ENCODE results near the gene CR1. TPM values are rescaled to one million over a fixed set of nuclear protein-coding genes. Genes with fewer than 3 reads are reported as not detected.
"Not testable (repeated sequence)": the region's sequence is repeated elsewhere in the genome, so short reads cannot be mapped to it uniquely, and the experiment has no call there.

The CR1 gene
- total RNA-seq, 2 experiments from 2014 or later: 0.14 to 0.18 TPM

DNA sequence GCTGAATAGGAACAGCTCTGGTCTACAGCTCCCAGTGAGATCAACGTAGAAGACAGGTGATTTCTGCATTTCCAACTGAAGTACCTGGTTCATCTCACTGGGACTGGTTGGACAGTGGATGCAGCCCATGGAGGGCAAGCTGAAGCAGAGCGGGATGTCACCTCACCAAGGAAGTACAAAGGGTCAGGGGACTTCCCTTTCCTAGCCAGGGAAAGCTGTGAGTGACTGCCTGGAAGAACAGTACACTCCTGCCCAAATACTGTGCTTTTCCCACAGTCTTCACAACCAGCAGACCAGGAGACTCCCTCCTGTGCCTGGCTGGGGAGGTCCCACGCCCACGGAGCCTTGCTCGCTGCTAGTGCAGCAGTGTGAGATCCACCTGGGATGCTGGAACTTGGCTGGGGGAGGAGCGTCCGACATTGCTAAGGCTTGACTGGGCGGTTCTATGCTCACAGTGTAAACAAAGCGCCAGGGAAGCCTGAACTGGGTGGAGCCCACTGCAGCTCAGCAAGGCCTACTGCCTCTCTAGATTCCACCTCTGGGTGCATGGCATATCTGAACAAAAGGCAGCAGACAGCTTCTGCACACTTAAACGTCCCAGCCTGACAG lies 163.7 kb downstream of the CR1 start:
- ChIA-PET POLR2A (no interaction called here), CTCF (interaction anchor here (1.6 kb wide), 1 partner anchor 39 kb away, joined by 5 read pairs; no protein-coding TSS in a partner anchor)
- DNase-seq (no peak), ATAC-seq (no peak)
- H3K27ac Mint-ChIP-seq: no peak overlapping the region
- intact Hi-C loops (cut with micrococcal nuclease): no loop called here
- no peaks in the 10 kb centered on the region for H3K9me3 Mint-ChIP-seq
- H3K4me3 Mint-ChIP-seq: no peak overlapping the region
- no peaks in the 10 kb centered on the region for H3K4me1 Mint-ChIP-seq (ENCODE audit: low read depth)
- H3K27me3 Mint-ChIP-seq: peaks cover 7% of the 10 kb centered on the region
- TF ChIP-seq, protein P1, sequence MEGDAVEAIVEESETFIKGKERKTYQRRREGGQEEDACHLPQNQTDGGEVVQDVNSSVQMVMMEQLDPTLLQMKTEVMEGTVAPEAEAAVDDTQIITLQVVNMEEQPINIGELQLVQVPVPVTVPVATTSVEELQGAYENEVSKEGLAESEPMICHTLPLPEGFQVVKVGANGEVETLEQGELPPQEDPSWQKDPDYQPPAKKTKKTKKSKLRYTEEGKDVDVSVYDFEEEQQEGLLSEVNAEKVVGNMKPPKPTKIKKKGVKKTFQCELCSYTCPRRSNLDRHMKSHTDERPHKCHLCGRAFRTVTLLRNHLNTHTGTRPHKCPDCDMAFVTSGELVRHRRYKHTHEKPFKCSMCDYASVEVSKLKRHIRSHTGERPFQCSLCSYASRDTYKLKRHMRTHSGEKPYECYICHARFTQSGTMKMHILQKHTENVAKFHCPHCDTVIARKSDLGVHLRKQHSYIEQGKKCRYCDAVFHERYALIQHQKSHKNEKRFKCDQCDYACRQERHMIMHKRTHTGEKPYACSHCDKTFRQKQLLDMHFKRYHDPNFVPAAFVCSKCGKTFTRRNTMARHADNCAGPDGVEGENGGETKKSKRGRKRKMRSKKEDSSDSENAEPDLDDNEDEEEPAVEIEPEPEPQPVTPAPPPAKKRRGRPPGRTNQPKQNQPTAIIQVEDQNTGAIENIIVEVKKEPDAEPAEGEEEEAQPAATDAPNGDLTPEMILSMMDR (IDR thresholded peaks at IDR 0.05): no peak
- H3K36me3 Mint-ChIP-seq (ENCODE audit: low read depth): no peaks in the 10 kb centered on the region

- ATAC-seq; POLR2A ChIA-PET; DNase-seq; intact Hi-C loops (cut with micrococcal nuclease); H3K4me3 Mint-ChIP-seq; H3K36me3 Mint-ChIP-seq (ENCODE audit: low read depth); CTCF ChIA-PET; H3K9me3 Mint-ChIP-seq; H3K27ac Mint-ChIP-seq; H3K4me1 Mint-ChIP-seq (ENCODE audit: low read depth): not testable (repeated sequence)
- peaks cover 16% of the 10 kb centered on the region for H3K27me3 Mint-ChIP-seq
Measured at GRCh38 chr1:207661420-207661819, 165.5 kb downstream of the CR1 start.

- Mint-ChIP-seq H3K9me3 (peaks cover 4% of the 10 kb centered on the region), H3K27me3 (peaks cover 57% of the 10 kb centered on the region), H3K27ac (no peak overlapping the region), H3K4me3 (no peak overlapping the region), H3K4me1 (ENCODE audit: low read depth) (peaks cover 3% of the 10 kb centered on the region), H3K36me3 (ENCODE audit: low read depth) (no peaks in the 10 kb centered on the region)
- TF ChIP-seq, protein P1 (IDR thresholded peaks at IDR 0.05): no peak
- POLR2A ChIA-PET: no interaction called here
- intact Hi-C loops (cut with micrococcal nuclease): no loop called here
- DNase-seq: no peak
- CTCF ChIA-PET: no interaction called here
- ATAC-seq: no peak
Measured at GRCh38 chr1:207666342-207666741, 170.4 kb downstream of the CR1 start.

DNA sequence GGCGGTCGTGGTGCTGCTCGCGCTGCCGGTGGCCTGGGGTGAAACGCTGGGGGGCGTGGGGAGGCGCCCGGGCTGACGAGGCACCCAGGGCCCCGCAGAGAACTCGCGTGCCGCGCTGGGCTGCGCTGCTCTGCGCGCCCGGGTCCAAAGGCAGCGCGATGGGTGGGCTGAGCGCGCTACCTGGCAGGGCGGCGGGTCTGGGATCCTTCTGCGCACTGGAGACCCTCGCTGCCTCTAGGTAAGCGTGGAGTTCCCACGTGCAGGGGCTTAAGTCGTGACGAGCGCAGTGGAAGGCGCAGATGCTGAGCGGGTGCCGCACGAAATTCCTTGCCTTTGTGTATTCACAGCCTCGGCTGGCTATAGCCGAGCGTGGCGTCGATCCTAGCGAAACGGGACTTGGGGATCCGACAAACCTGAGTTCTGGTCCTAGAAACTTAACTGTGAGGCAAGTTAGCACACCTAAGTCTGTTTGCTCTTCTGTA lies 173.6 kb downstream of the CR1 start:
- ChIA-PET POLR2A (no interaction called here), CTCF (no interaction called here)
- peaks cover 4% of the 10 kb centered on the region for H3K9me3 Mint-ChIP-seq
- intact Hi-C loops (cut with micrococcal nuclease): no loop called here
- H3K4me3 Mint-ChIP-seq: no peak overlapping the region
- no peak for DNase-seq
- no peak overlapping the region for H3K27ac Mint-ChIP-seq
- H3K27me3 Mint-ChIP-seq: peaks cover 66% of the 10 kb centered on the region
- peaks cover 3% of the 10 kb centered on the region for H3K4me1 Mint-ChIP-seq (ENCODE audit: low read depth)
- ATAC-seq: no peak
- TF ChIP-seq, protein P1 (IDR thresholded peaks at IDR 0.05): no peak
- H3K36me3 Mint-ChIP-seq (ENCODE audit: low read depth): no peaks in the 10 kb centered on the region

GRCh38 chr1:207670192-207670591 lies 174.2 kb downstream of the CR1 start:
- ChIA-PET CTCF (no interaction called here), POLR2A (no interaction called here)
- Mint-ChIP-seq H3K4me1 (ENCODE audit: low read depth) (peaks cover 3% of the 10 kb centered on the region), H3K27me3 (peaks cover 66% of the 10 kb centered on the region), H3K4me3 (no peak overlapping the region), H3K36me3 (ENCODE audit: low read depth) (no peaks in the 10 kb centered on the region), H3K27ac (no peak overlapping the region), H3K9me3 (peaks cover 4% of the 10 kb centered on the region)
- intact Hi-C loops (cut with micrococcal nuclease): no loop called here
- no peak for ATAC-seq
- TF ChIP-seq, protein P1 (IDR thresholded peaks at IDR 0.05): no peak
- DNase-seq: no peak

Measured in activated CD8-positive, alpha-beta T cell treated with anti-CD3 and anti-CD28 coated beads for 36 hours (primary cell).